HG03097 (cell line): ENCODE data around the gene KLK2.
A peak's percentile ranks its signal among the peaks of the same experiment; 100 is the strongest.
"Not testable (repeated sequence)": the region's sequence is repeated elsewhere in the genome, so short reads cannot be mapped to it uniquely, and the experiment has no call there.

Experiments
- ATAC-seq: cut with Tn5 transposase; IDR thresholded peaks from one replicate; pipeline ENCODE4 v1.9.1; 2021; ENCODE audit not compliant: unreplicated experiment, low FRiP score

The KLK2 gene

GRCh38 chr19:50890422-50891252 is 17.4 kb downstream of the KLK2 start:
- no peak for ATAC-seq

GRCh38 chr19:50891253-50891625 is 18.0 kb downstream of the KLK2 start:
- no peak for ATAC-seq

GRCh38 chr19:50893047-50893736 is 20.0 kb downstream of the KLK2 start:
- no peak for ATAC-seq

GRCh38 chr19:50894478-50895356 is 21.5 kb downstream of the KLK2 start:
- no peak for ATAC-seq

DNA sequence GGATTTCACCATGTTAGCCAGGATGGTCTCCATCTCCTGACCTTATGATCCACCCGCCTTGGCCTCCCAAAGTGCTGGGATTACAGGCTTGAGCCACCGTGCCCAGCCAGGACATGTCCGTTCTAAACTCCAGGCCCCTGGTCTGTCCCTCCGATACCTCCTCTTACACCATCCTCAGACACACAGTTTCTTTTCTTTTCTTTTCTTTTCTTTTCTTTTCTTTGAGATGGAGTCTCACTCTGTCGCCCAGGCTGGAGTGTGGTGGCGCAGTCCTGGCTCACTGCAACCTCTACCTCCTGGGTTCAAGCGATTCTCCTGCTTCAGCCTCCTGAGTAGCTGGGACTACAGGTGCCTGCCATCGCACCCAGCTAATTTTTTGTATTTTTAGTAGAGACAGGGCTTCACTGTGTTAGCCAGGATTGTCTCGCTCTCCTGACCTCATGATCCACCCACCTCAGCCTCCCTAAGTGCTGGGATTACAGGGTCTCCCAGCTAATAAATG is 22.9 kb downstream of the KLK2 start:
- not testable (repeated sequence) for ATAC-seq

GRCh38 chr19:50896591-50897190 is 23.5 kb downstream of the KLK2 start:
- peak; percentile 73 for ATAC-seq

GRCh38 chr19:50897191-50897607 is 24.0 kb downstream of the KLK2 start:
- ATAC-seq: peak; percentile 38

GRCh38 chr19:50897612-50898011 is 24.4 kb downstream of the KLK2 start:
- ATAC-seq: no peak

DNA sequence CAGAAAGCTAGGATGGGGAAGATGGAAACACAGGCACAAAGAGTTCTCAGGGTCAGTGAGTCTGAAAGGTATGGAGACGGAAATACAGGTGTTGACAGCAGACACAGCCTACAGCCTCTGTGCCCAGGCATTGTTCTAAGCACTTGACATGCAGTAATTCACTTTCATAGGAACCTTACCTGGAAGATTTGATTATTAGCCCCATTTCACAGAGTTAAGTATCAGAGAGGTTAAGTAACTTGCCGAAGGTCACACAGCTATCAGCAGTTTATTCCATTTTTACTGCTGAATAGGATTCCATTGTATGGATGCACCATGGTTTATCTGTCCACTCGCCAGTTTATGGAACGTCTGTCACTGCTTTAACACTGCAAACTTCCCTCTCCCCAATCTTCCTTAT is 24.8 kb downstream of the KLK2 start:
- no peak for ATAC-seq

DNA sequence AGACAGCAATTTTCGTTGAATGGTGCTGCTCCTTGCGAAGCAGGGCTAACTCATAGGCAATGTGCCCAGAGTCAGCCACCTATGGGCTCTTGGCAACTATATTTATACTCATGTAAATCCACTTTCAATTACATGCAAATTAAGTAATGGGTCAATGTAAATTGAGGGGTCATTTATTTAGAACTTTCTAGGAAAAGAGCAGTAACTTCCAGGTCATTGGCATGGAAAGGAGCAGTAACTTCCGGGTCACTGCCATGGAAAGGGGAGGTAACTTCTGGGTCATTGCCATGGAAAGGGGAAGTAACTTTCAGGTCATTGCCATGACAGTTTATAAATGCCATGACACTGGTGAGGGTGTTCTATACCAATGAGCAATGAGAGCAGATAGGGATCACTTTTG is 26.3 kb downstream of the KLK2 start:
- no peak for ATAC-seq

GRCh38 chr19:50902640-50903039 is 29.4 kb downstream of the KLK2 start:
- no peak for ATAC-seq

DNA sequence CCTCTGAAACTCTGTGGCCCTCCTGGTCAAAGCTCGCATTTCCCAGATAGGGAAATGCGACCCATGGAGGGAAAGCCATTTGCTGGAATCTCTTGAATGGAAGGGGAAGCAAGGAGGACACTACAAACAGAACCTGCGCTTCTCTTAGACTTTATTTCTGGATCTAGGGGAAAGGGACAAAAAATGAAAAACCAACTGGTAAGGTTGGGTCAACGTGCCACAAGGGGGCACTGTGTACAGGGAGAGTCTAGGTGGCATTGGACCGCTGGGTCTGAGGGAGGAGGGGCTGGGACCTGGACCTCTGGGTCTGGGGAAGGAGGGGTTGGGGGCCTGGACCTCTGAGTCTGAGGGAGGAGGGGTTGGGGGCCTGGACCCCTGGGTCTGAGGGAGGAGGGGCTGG is 33.0 kb downstream of the KLK2 start:
- ATAC-seq: no peak

DNA sequence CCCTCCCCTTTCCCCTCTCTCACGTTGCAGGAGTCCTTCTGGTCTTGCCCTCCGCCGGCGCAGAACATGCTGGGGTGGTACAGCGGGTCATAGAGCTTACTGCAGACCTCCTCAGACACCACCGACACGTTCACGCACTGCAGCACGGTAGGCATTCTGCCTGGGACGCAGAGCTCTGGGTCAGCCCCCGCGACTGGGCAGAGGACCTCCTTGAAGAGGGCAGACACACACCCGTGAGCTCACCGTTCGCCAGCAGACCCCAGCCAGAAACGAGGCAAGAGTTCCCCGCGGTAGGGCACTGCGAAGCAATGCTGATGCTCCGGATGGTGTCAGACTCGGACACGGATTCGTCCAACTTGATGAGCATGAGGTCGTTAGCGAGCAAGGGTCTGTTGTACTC is 35.1 kb downstream of the KLK2 start:
- ATAC-seq: no peak

- no peak for ATAC-seq
Measured at GRCh38 chr19:50909240-50910070, 36.2 kb downstream of the KLK2 start.

GRCh38 chr19:50910722-50911121 is 37.5 kb downstream of the KLK2 start:
- ATAC-seq: no peak

DNA sequence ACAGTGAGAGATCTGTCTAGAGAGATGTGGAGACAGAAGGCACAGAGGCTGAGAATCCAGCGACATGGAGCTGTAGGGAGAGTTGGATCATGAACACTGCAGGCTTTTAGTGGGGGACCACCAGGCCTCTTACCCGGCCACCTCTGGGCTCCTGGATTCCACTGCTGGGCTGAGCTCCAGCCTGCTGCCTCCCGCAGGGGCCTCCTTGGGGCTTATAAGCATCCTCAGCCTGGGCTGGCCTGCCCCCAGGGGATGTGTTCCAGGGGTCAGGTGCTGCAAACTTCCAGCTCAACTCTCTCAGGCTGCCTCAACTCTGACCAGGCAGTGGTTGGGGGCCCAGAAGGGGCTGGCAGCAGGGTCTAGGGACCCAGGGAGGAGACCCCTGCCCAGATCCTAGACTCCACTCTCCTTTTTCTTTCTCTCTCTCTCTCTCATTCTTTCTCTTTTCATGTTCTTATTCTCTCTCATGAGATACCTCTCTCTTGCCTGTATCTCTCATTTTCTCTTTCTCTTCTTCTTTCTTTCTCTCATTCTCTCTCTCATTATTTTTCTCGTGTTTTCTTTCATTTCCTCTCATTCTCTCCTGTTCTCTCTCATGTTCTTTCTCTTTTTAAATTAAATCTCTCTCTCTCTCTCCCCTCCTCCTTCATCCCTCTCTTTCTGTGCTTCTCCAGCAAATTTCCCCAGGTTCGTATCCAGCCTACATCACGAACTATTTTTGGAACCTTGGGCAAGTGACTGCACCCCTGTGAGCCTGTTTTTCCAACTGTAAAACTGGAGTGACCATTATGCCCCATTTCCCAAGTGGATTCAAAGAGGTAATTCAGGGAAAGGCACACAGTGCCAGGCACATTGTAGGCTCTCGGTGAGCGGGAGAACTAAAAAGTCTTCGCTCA is 38.2 kb downstream of the KLK2 start, which contains the start of gene KLK4:
Gene KLK4, minus strand, starts transcription at position 190 of the 896 bp plus-strand sequence. CDS start 657 bp downstream, outside the sequence.
- no peak for ATAC-seq

DNA sequence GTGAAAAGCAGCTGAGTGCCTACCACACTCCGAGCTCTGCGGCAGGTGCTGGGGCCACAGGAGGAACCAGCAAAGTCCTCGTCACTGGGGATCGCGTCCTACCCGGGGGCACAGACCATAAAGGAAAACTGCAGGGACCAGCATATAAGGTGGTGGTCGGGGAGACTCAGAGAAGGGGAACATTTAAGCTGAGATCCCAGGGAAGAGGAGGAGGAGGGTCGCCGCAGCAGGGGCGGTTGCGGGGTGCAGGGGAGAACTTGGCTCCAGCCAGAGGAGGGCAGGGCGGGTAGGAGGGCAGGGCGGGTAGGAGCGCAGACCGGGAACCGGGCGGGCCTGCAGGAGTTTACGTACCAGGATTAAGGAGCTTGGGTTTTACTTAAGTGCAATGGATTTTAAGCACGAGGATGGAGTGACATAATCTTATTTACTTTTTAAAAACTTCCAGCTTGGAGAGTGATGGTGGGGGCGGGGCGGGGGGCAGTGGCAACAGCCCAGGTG is 38.9 kb downstream of the KLK2 start:
- no peak for ATAC-seq
